Measurements from ENCODE around the gene RBM24. TPM values are rescaled to one million over a fixed set of nuclear protein-coding genes. Genes with fewer than 3 reads are reported as not detected.
"Not testable (repeated sequence)": the region's sequence is repeated elsewhere in the genome, so short reads cannot be mapped to it uniquely, and the experiment has no call there.

RBM24 gene
- total and polyA plus RNA-seq, 2 donors from 2014 or later = 0.47 to 1.5 TPM

GRCh38 chr6:17315262-17315661, 34.1 kb downstream of the RBM24 start:
- H3K27ac ChIP-seq (ENCODE audit: low read depth in 2 of 2, low read length in 2 of 2) = no peak overlapping the region
- TF ChIP-seq CTCF (IDR thresholded peaks at IDR 0.05; ENCODE audit: borderline replicate concordance, extremely low read depth, insufficient read depth) = no peak
- FAIRE-seq = no peak
- H3K4me1 ChIP-seq (ENCODE audit: control insufficient read depth in 2 of 3, insufficient read depth in 2 of 3, low read depth in 1 of 3, low read length in 3 of 3) = peaks cover 0 to 2% (median 0%) of the 10 kb centered on the region in 3 donors
- intact Hi-C loops (cut with DNase I) = no loop called here
- H3K9me3 ChIP-seq (ENCODE audit: control insufficient read depth in 2 of 3, insufficient read depth in 1 of 3, low read length in 3 of 3) = no peaks in the 10 kb centered on the region
- H3K36me3 ChIP-seq (ENCODE audit: control insufficient read depth in 2 of 3, insufficient read depth in 3 of 3, low read length in 3 of 3) = no peaks in the 10 kb centered on the region
- DNase-seq = no peak
- no peaks in the 10 kb centered on the region for H3K27me3 ChIP-seq (ENCODE audit: control insufficient read depth, insufficient read depth, low read length)
- H3K4me3 ChIP-seq (ENCODE audit: low read length in 3 of 3) = no peak overlapping the region
- no peak overlapping the region for H3K9ac ChIP-seq (ENCODE audit: low read length in 3 of 3)

GRCh38 chr6:17318435-17319165, 37.4 kb downstream of the RBM24 start:
- Histone ChIP-seq H3K27me3 (ENCODE audit: control insufficient read depth, insufficient read depth, low read length) (no peaks in the 10 kb centered on the region), H3K9me3 (ENCODE audit: control insufficient read depth in 2 of 3, insufficient read depth in 1 of 3, low read length in 3 of 3) (no peaks in the 10 kb centered on the region), H3K4me3 (ENCODE audit: low read length in 3 of 3) (no peak overlapping the region), H3K36me3 (ENCODE audit: control insufficient read depth in 2 of 3, insufficient read depth in 3 of 3, low read length in 3 of 3) (no peaks in the 10 kb centered on the region), H3K27ac (ENCODE audit: low read depth in 2 of 2, low read length in 2 of 2) (no peak overlapping the region), H3K9ac (ENCODE audit: low read length in 3 of 3) (no peak overlapping the region), H3K4me1 (ENCODE audit: control insufficient read depth in 2 of 3, insufficient read depth in 2 of 3, low read depth in 1 of 3, low read length in 3 of 3) (no peaks in the 10 kb centered on the region)
- intact Hi-C loops (cut with DNase I) = no loop called here
- TF ChIP-seq CTCF (IDR thresholded peaks at IDR 0.05; ENCODE audit: borderline replicate concordance, extremely low read depth, insufficient read depth) = no peak
- DNase-seq (no peak), FAIRE-seq (no peak)

GRCh38 chr6:17320266-17320665, 39.1 kb downstream of the RBM24 start:
- H3K27ac ChIP-seq (ENCODE audit: low read depth in 2 of 2, low read length in 2 of 2); H3K4me3 ChIP-seq (ENCODE audit: low read length in 3 of 3); DNase-seq; H3K9me3 ChIP-seq (ENCODE audit: control insufficient read depth in 2 of 3, insufficient read depth in 1 of 3, low read length in 3 of 3); H3K4me1 ChIP-seq (ENCODE audit: control insufficient read depth in 2 of 3, insufficient read depth in 2 of 3, low read depth in 1 of 3, low read length in 3 of 3); H3K36me3 ChIP-seq (ENCODE audit: control insufficient read depth in 2 of 3, insufficient read depth in 3 of 3, low read length in 3 of 3); H3K9ac ChIP-seq (ENCODE audit: low read length in 3 of 3); FAIRE-seq; H3K27me3 ChIP-seq (ENCODE audit: control insufficient read depth, insufficient read depth, low read length); intact Hi-C loops (cut with DNase I): not testable (repeated sequence)

- no peak for FAIRE-seq
- Histone ChIP-seq H3K36me3 (ENCODE audit: control insufficient read depth in 2 of 3, insufficient read depth in 3 of 3, low read length in 3 of 3) (no peaks in the 10 kb centered on the region), H3K9me3 (ENCODE audit: control insufficient read depth in 2 of 3, insufficient read depth in 1 of 3, low read length in 3 of 3) (no peaks in the 10 kb centered on the region), H3K9ac (ENCODE audit: low read length in 3 of 3) (no peak overlapping the region), H3K4me3 (ENCODE audit: low read length in 3 of 3) (no peak overlapping the region), H3K27me3 (ENCODE audit: control insufficient read depth, insufficient read depth, low read length) (no peaks in the 10 kb centered on the region), H3K4me1 (ENCODE audit: control insufficient read depth in 2 of 3, insufficient read depth in 2 of 3, low read depth in 1 of 3, low read length in 3 of 3) (no peaks in the 10 kb centered on the region), H3K27ac (ENCODE audit: low read depth in 2 of 2, low read length in 2 of 2) (no peak overlapping the region)
- intact Hi-C loops (cut with DNase I) = no loop called here
- TF ChIP-seq CTCF (IDR thresholded peaks at IDR 0.05; ENCODE audit: borderline replicate concordance, extremely low read depth, insufficient read depth) = no peak
- no peak for DNase-seq
Observed at GRCh38 chr6:17331238-17331637, 50.1 kb downstream of the RBM24 start.
